ENCODE data around the gene DHCR24. TPM values are rescaled to one million over a fixed set of nuclear protein-coding genes. Genes with fewer than 3 reads are reported as not detected.
A peak's percentile ranks its signal among the peaks of the same experiment; 100 is the strongest.

Gene DHCR24
- polyA plus RNA-seq, 2 of the 4 experiments (the other 2 are of a cell fraction) = 29.9 to 33.3 TPM

GRCh38 chr1:54869173-54869851 lies 17.7 kb downstream of the DHCR24 start (continued):
- no peak for TF ChIP-seq TFCP2L1 (CRISPR knock-in tag; IDR thresholded peaks at IDR 0.05)
- no peak for TF ChIP-seq TP53 (CRISPR knock-in tag; IDR thresholded peaks at IDR 0.05)
- TF ChIP-seq NPAS2 (CRISPR knock-in tag; IDR thresholded peaks at IDR 0.05; ENCODE audit: borderline replicate concordance) = no peak
- TF ChIP-seq RNF2 (IDR thresholded peaks at IDR 0.05; ENCODE audit: borderline replicate concordance, low read depth) = no peak
- TF ChIP-seq BHLHE40 (IDR thresholded peaks at IDR 0.05; ENCODE audit: low read depth, low read length) = no peak
- TF ChIP-seq RFX5 (IDR thresholded peaks at IDR 0.05) = no peak
- TF ChIP-seq HEYL (CRISPR knock-in tag; IDR thresholded peaks at IDR 0.05) = no peak
- TF ChIP-seq FOSB (CRISPR knock-in tag; IDR thresholded peaks at IDR 0.05) = no peak
- TF ChIP-seq CHD4 (IDR thresholded peaks at IDR 0.05; ENCODE audit: borderline replicate concordance) = no peak; the same call in 1 of the 2 replicates
- no peak for TF ChIP-seq ELK1 (IDR thresholded peaks at IDR 0.05; ENCODE audit: low read depth, low read length)
- no peak; a peak in 1 of 5 replicates for TF ChIP-seq RAD21 (conservative IDR thresholded peaks at IDR 0.05 in 1 of 2, IDR thresholded peaks at IDR 0.05 in 1 of 2)
- no peak for TF ChIP-seq USF2 (IDR thresholded peaks at IDR 0.05)
- no peak for TF ChIP-seq REST (IDR thresholded peaks at IDR 0.05)
- TF ChIP-seq HOXB5 (CRISPR knock-in tag; IDR thresholded peaks at IDR 0.05) = no peak
- TF ChIP-seq EHMT2 (IDR thresholded peaks at IDR 0.05; ENCODE audit: low read depth) = no peak
- no peak for TF ChIP-seq POLR2AphosphoS2 (conservative IDR thresholded peaks at IDR 0.05; ENCODE audit: low read length)
- no peak for TF ChIP-seq ZC3H11A (IDR thresholded peaks at IDR 0.05)
- TF ChIP-seq SREBF2 (IDR thresholded peaks at IDR 0.05) = no peak
- no peak for TF ChIP-seq MAZ (IDR thresholded peaks at IDR 0.05; ENCODE audit: borderline replicate concordance, low read depth, low read length)
- TF ChIP-seq EHF (CRISPR knock-in tag; IDR thresholded peaks at IDR 0.05) = no peak
- no peak for TF ChIP-seq MYC (IDR thresholded peaks at IDR 0.05; ENCODE audit: borderline replicate concordance, low read length)
- 0 out of 2 replicates have a peak, but pooled peaks have one; percentile 20 for TF ChIP-seq HES2 (IDR thresholded peaks at IDR 0.05)
- TF ChIP-seq ESRRA (IDR thresholded peaks at IDR 0.05; ENCODE audit: borderline replicate concordance, low read length) = no peak

GRCh38 chr1:54867717-54868057 lies 19.3 kb downstream of the DHCR24 start:
- ATAC-seq = peak in 1 of 2 experiments; percentile 37; a peak in 3 of 6 replicates
- H3K4me2 ChIP-seq = peak overlapping the region; percentile 72
- ChIA-PET POLR2A (no interaction called here), CTCF (no interaction called here)
- peaks cover 62% of the 10 kb centered on the region for H3K4me1 ChIP-seq
- no peak for FAIRE-seq
- no peak for DNase-seq (ENCODE audit: low read depth in 1 of 2, low spot score in 1 of 2)
- 4% methylated on average over 2 of the region's 4 CpGs for WGBS (ENCODE audit: missing lambda C conversion rate)
- peak overlapping the region; percentile 57 to 75 for H3K27ac ChIP-seq
- H3K4me3 ChIP-seq = no peak overlapping the region
- H3K9me3 ChIP-seq = no peaks in the 10 kb centered on the region
- TF ChIP-seq MYC (IDR thresholded peaks at IDR 0.05; ENCODE audit: borderline replicate concordance, low read length) (no peak), HMGXB4 (CRISPR knock-in tag; IDR thresholded peaks at IDR 0.05; ENCODE audit: borderline replicate concordance) (no peak), ESRRA (IDR thresholded peaks at IDR 0.05; ENCODE audit: borderline replicate concordance, low read length) (no peak), PBX3 (IDR thresholded peaks at IDR 0.05) (no peak), HDAC2 (IDR thresholded peaks at IDR 0.05) (no peak), POLR2A (IDR thresholded peaks at IDR 0.05; ENCODE audit: low read length) (no peak), NR3C1 (IDR thresholded peaks at IDR 0.05) (no peak)

Measured in A549 (cell line).